Stimulated activated CD4-positive, alpha-beta T cell treated with anti-CD3 and anti-CD28 coated beads, Interleukin-4, amount 100 ng/mL, for 1 hour (primary cell): ENCODE data around the gene SMIM30.
"Not testable (repeated sequence)": the region's sequence is repeated elsewhere in the genome, so short reads cannot be mapped to it uniquely, and the experiment has no call there.

Source experiments
- DNase-seq: peaks from one replicate; pipeline ENCODE4 v3.0.0-alpha.2; 2020

SMIM30 gene, protein sequence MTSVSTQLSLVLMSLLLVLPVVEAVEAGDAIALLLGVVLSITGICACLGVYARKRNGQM

GRCh38 chr7:113118074-113118959 lies at the start of gene SMIM30:
TSS of gene SMIM30 (minus strand) at chr7:113118554. CDS start at chr7:113117578, 976 bp downstream.
- DNase-seq = peak; percentile 86

DNA sequence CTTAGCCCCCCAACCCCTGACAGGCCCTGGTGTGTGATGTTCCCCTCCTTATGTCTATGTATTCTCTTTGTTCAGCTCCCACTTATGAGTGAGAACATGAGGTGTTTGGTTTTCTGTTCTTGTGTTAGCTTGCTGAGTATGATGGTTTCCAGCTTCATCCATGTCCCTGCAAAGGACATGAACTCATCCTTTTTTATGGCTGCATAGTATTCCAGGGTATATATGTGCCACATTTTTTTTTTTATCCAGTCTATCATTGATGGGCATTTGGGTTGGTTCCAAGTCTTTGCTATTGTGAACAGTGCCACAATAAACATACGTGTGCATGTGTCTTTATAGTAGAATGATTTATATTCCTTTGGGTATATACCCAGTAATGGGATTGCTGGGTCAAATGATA lies 47.8 kb upstream of the SMIM30 start:
- not testable (repeated sequence) for DNase-seq

- DNase-seq = no peak
These were observed 42.7 kb upstream of the SMIM30 start for GRCh38 chr7:113161050-113161449.

- no peak for DNase-seq
These were observed 41.5 kb upstream of the SMIM30 start for GRCh38 chr7:113159746-113160339.

- no peak for DNase-seq
These were observed 40.4 kb upstream of the SMIM30 start for GRCh38 chr7:113158756-113159155.

- no peak for DNase-seq
These were observed 35.8 kb upstream of the SMIM30 start for GRCh38 chr7:113154117-113154516.

- no peak for DNase-seq
These were observed 26.5 kb upstream of the SMIM30 start for GRCh38 chr7:113144817-113145216.

GRCh38 chr7:113143486-113144257 lies 25.3 kb upstream of the SMIM30 start:
- no peak for DNase-seq

GRCh38 chr7:113142385-113143119 lies 24.2 kb upstream of the SMIM30 start:
- no peak for DNase-seq

- DNase-seq = no peak
These were observed 23.4 kb upstream of the SMIM30 start for GRCh38 chr7:113141803-113142202.

GRCh38 chr7:113140956-113141355 lies 22.6 kb upstream of the SMIM30 start:
- DNase-seq = no peak

- DNase-seq = no peak
These were observed 18.9 kb upstream of the SMIM30 start for GRCh38 chr7:113137241-113137640.

GRCh38 chr7:113134025-113134424 lies 15.7 kb upstream of the SMIM30 start:
- no peak for DNase-seq

- DNase-seq = no peak
These were observed 13.0 kb upstream of the SMIM30 start for GRCh38 chr7:113131367-113131766.

GRCh38 chr7:113128031-113128430 lies 9.7 kb upstream of the SMIM30 start:
- DNase-seq = no peak

- DNase-seq = no peak
These were observed 7.4 kb upstream of the SMIM30 start for GRCh38 chr7:113125728-113126127.

DNA sequence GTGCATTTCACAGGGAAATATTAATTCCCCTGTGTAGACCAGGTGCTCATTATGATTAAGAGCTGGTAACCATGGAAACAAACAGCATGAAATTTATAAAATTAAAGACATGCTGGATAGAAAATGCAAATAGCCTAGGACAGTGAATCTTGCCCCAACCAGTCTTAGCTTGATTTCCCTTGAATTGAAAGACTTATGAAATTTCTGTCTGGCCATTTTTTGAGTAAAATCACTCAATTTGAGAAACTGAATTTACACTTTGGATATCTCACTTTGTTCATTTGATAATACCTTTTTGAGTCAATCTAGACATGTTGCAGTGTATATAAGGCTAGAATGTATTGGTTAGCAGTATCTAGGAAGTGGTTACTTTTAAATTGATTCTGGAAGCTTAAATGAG lies 4.4 kb upstream of the SMIM30 start:
- DNase-seq = no peak

GRCh38 chr7:113120647-113121046 lies 2.3 kb upstream of the SMIM30 start:
- DNase-seq = no peak

- no peak for DNase-seq
These were observed 1.1 kb upstream of the SMIM30 start for GRCh38 chr7:113119429-113119828.

DNA sequence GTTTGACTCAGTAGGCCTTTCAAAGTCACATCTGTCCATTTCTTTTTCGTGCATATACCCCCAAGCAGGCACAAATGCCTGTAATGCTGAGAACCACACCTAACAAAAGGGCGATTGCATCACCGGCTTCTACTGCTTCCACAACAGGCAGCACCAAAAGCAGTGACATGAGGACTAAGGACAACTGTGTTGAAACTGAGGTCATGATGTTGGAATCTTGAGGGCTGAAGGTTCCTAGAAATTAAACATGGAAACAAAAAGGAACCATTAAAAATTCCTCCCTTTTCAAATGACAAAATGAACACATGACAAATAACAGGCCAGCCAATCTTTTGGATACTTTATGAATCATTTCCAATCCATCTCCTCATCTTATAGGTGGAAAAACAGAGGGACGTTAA lies 980 bp downstream of the SMIM30 start:
- not testable (repeated sequence) for DNase-seq

DNA sequence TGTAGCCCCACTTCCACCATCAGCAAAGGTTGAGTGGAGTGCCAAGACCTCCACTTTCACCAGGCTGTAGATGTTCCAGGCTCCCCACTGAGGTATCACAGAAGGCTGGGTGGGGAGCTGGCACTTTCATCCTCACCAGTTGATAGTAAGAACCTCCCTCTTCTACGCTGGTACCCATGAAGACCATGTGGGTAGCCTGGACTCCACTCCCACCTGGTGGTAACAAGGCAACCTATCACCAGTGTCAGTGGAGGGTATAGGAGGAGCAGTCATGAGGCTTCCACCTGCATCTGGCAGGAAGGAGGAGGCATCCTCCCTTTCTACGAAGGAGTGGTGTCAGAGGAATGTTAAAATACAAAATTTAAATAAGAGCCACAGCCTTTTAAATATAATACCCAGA lies 4.4 kb downstream of the SMIM30 start:
- no peak for DNase-seq

DNA sequence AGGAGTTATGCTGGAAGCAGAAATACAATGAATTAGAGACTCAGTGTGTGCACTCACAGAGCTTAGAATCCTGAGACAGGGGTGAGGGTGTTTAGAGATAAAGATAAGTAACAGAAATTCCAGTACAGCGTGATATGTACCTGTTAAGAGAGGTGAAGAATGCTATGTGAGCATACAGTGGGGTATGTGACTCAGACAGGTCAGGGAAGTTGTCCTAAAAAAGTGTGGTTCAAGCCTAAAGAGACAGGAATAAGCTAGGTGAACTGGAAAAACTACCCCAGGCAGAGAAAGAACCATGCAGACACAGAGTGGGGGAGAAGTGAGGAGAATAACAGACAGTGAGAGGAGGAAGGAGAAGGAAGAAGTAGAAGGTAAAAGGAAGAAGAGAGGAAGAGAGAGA lies 8.6 kb downstream of the SMIM30 start:
- no peak for DNase-seq

GRCh38 chr7:113100121-113100603 lies 18.2 kb downstream of the SMIM30 start:
- DNase-seq = no peak
